Esophagus muscularis mucosa (tissue), 4 donors: ENCODE results near the gene METTL25B. TPM values are rescaled to one million over a fixed set of nuclear protein-coding genes. Genes with fewer than 3 reads are reported as not detected.

Experiments
- DNase-seq: peaks from one replicate; pipeline ENCODE4 v3.0.0-alpha.2; 2017; ENCODE audit errors: extremely low spot score
- H3K27ac ChIP-seq, 4 donors: fragments of 200-600 bp; sonication (generic); replicated peaks in 1 of 4; 1 replicate in 3 of 4; 2 replicates in 1 of 4; pipeline ENCODE4 v1.5.1; 2016 to 2019; ENCODE audit warnings: mild to moderate bottlenecking in 1 of 4
- H3K27me3 ChIP-seq, 4 donors: fragments of 200-600 bp; sonication (generic); one replicate each; pipeline versions ENCODE4 v1.5.1 to v1.6.0; 2016 to 2019
- H3K36me3 ChIP-seq, 4 donors: fragments of 200-600 bp; sonication (generic); one replicate each; pipeline ENCODE4 v1.5.1; 2016 to 2019
- H3K4me1 ChIP-seq, 4 donors: fragments of 200-600 bp; sonication (generic); one replicate each; pipeline ENCODE4 v1.5.1; 2016 to 2019
- H3K4me3 ChIP-seq, 4 donors: fragments of 200-600 bp; sonication (generic); 1 replicate in 2 of 4; 2 replicates in 2 of 4; pipeline ENCODE4 v1.5.1; 2016 to 2019; ENCODE audit warnings: mild to moderate bottlenecking in 4 of 4, moderate library complexity in 1 of 4
- H3K9me3 ChIP-seq, 4 donors: fragments of 200-600 bp; sonication (generic); 1 replicate in 3 of 4; 2 replicates in 1 of 4; pipeline ENCODE4 v1.5.1; 2016 to 2019
- CTCF ChIP-seq, 3 experiments: fragments of 200-600 bp in 2 of 3; fragments of 450-650 bp in 1 of 3; sonication (generic) in 2 of 3; IDR thresholded peaks; one replicate each; pipeline ENCODE4 v1.5.1; 2017 to 2019; ENCODE audit warnings: antibody characterized with exemption in 3 of 3, mild to moderate bottlenecking in 2 of 3, moderate library complexity in 1 of 3
- EP300 ChIP-seq: sonication (generic); formaldehyde crosslinking; IDR thresholded peaks from one replicate; pipeline ENCODE4 v1.6.1; 2017; ENCODE audit warnings: antibody characterized with exemption
- POLR2A ChIP-seq: fragments of 450-650 bp; IDR thresholded peaks from one replicate; pipeline ENCODE4 v1.6.1; 2017; ENCODE audit warnings: antibody characterized with exemption, moderate library complexity, mild to moderate bottlenecking, low read depth
- POLR2AphosphoS5 ChIP-seq, 2 donors: sonication (generic); formaldehyde crosslinking; IDR thresholded peaks; one replicate each; pipeline ENCODE4 v1.6.1; 2017; ENCODE audit warnings: antibody characterized with exemption in 2 of 2
- WGBS: methylation state at CpG from one replicate; pipeline ENCODE4 v1.1.5; 2018; 5-methylcytosine and 5-hydroxymethylcytosine counted together
- intact Hi-C: fragments of 100-400 bp; cut with DNase I; formaldehyde crosslinking; loops from one replicate; pipeline ENCODE4 v1.15.1; 2023
- total RNA-seq, 4 donors: library from RNA; depleted of rRNA; stranded (reverse); fragments of >200 nt; gene quantifications; one replicate each; pipeline versions ENCODE4 v1.1.0 to v1.2.1, GENCODE V29; 2016

The METTL25B gene
- total RNA-seq, 4 donors from 2014 or later: 16.2 to 32.3 (median 18.0) TPM

- intact Hi-C loops: no loop called here
- Histone ChIP-seq H3K4me1 (peaks cover 17 to 67% (median 57%) of the 10 kb centered on the region in 4 donors), H3K27ac (no peak overlapping the region), H3K4me3 (no peak overlapping the region), H3K9me3 (no peaks in the 10 kb centered on the region), H3K36me3 (peaks cover 0 to 8% (median 2%) of the 10 kb centered on the region in 4 donors), H3K27me3 (no peaks in the 10 kb centered on the region)
- DNase-seq: no peak
- no peak for TF ChIP-seq EP300
- no peak for TF ChIP-seq POLR2AphosphoS5 (IDR thresholded peaks at IDR 0.05)
- no peak for TF ChIP-seq POLR2A
- no peak for TF ChIP-seq CTCF (IDR thresholded peaks at IDR 0.05)
- 67% methylated on average over 9 of the region's 9 CpGs for WGBS
Observed at GRCh38 chr1:156711011-156711817, 17.1 kb upstream of the METTL25B start.

- no peaks in the 10 kb centered on the region for H3K27me3 ChIP-seq
- no peak overlapping the region for H3K27ac ChIP-seq
- no peak for DNase-seq
- H3K36me3 ChIP-seq: peaks cover 0 to 14% (median 4%) of the 10 kb centered on the region in 4 donors
- H3K4me1 ChIP-seq: peaks cover 10 to 53% (median 43%) of the 10 kb centered on the region in 4 donors
- no peaks in the 10 kb centered on the region for H3K9me3 ChIP-seq
- no peak for TF ChIP-seq POLR2AphosphoS5 (IDR thresholded peaks at IDR 0.05)
- no peak for TF ChIP-seq POLR2A
- no peak for TF ChIP-seq CTCF (IDR thresholded peaks at IDR 0.05)
- WGBS: 28% methylated on average over 3 of the region's 3 CpGs
- no peak overlapping the region for H3K4me3 ChIP-seq
- intact Hi-C loops: no loop called here
Observed at GRCh38 chr1:156712626-156713025, 15.6 kb upstream of the METTL25B start.

GRCh38 chr1:156714830-156715229 lies 13.4 kb upstream of the METTL25B start:
- intact Hi-C loops: no loop called here
- WGBS: 74% methylated on average over 3 of the region's 3 CpGs
- DNase-seq: no peak
- H3K9me3 ChIP-seq: no peaks in the 10 kb centered on the region
- no peaks in the 10 kb centered on the region for H3K27me3 ChIP-seq
- H3K4me1 ChIP-seq: peaks cover 5 to 32% (median 26%) of the 10 kb centered on the region in 4 donors
- H3K27ac ChIP-seq: no peak overlapping the region
- peaks cover 0 to 22% (median 4%) of the 10 kb centered on the region in 4 donors for H3K36me3 ChIP-seq
- no peak overlapping the region for H3K4me3 ChIP-seq
- no peak for TF ChIP-seq EP300
- TF ChIP-seq POLR2A: no peak
- no peak for TF ChIP-seq POLR2AphosphoS5 (IDR thresholded peaks at IDR 0.05)

GRCh38 chr1:156717351-156717750 lies 10.9 kb upstream of the METTL25B start:
- no peak for DNase-seq
- WGBS: 91% methylated on average over 4 of the region's 4 CpGs
- intact Hi-C loops: no loop called here
- Histone ChIP-seq H3K27me3 (no peaks in the 10 kb centered on the region), H3K27ac (no peak overlapping the region), H3K4me3 (no peak overlapping the region), H3K9me3 (no peaks in the 10 kb centered on the region), H3K36me3 (peaks cover 11 to 47% (median 23%) of the 10 kb centered on the region in 4 donors), H3K4me1 (peaks cover 0 to 9% (median 8%) of the 10 kb centered on the region in 4 donors)
- TF ChIP-seq CTCF (IDR thresholded peaks at IDR 0.05): no peak

GRCh38 chr1:156721131-156721530 lies 7.1 kb upstream of the METTL25B start:
- Histone ChIP-seq H3K9me3 (no peaks in the 10 kb centered on the region), H3K36me3 (peaks cover 32 to 68% (median 43%) of the 10 kb centered on the region in 4 donors), H3K4me1 (peaks cover 14 to 24% (median 23%) of the 10 kb centered on the region in 4 donors), H3K27ac (no peak overlapping the region), H3K27me3 (no peaks in the 10 kb centered on the region), H3K4me3 (no peak overlapping the region)
- intact Hi-C loops: no loop called here
- WGBS: 95% methylated on average over 2 of the region's 2 CpGs
- DNase-seq: no peak
- no peak for TF ChIP-seq POLR2A
- no peak for TF ChIP-seq EP300
- TF ChIP-seq POLR2AphosphoS5 (IDR thresholded peaks at IDR 0.05): no peak
- TF ChIP-seq CTCF (IDR thresholded peaks at IDR 0.05): no peak
